CD14-positive monocyte (primary cell): ENCODE measurements around the gene UTRN. TPM values are rescaled to one million over a fixed set of nuclear protein-coding genes. Genes with fewer than 3 reads are reported as not detected.
A peak's percentile ranks its signal among the peaks of the same experiment; 100 is the strongest.

Experiments
- DNase-seq, 3 donors: peaks; one replicate each; pipeline ENCODE4 v3.0.0-alpha.2; 2011 to 2022
- H2AFZ ChIP-seq: 2 replicates; pipeline ENCODE4 v1.6.0; 2012; ENCODE audit warnings: mild to moderate bottlenecking, low read depth, low read length, inconsistent platforms; ENCODE audit not compliant: insufficient read depth, poor library complexity, severe bottlenecking
- H3K27ac ChIP-seq, 2 donors: 1 replicate in 1 of 2; 2 replicates in 1 of 2; pipeline ENCODE4 v1.5.1; 2012 to 2013; ENCODE audit warnings: low read length in 2 of 2, control low read depth in 1 of 2, inconsistent platforms in 1 of 2, low read depth in 1 of 2, mild to moderate bottlenecking in 1 of 2
- H3K27me3 ChIP-seq, 2 donors: one replicate each; pipeline versions ENCODE4 v1.6.0 to v1.6.1; 2011 to 2013; ENCODE audit warnings: low read length in 2 of 2; ENCODE audit not compliant: control insufficient read depth in 2 of 2, insufficient read depth in 2 of 2
- H3K36me3 ChIP-seq, 2 donors: replicated peaks in 1 of 2; 1 replicate in 1 of 2; 2 replicates in 1 of 2; pipeline versions ENCODE4 v1.5.1 to v1.6.1; 2012 to 2013; ENCODE audit warnings: low read length in 2 of 2, control low read depth in 1 of 2, inconsistent platforms in 1 of 2, mild to moderate bottlenecking in 1 of 2; ENCODE audit not compliant: insufficient read depth in 2 of 2, control insufficient read depth in 1 of 2
- H3K4me1 ChIP-seq, 2 donors: 1 replicate in 1 of 2; 2 replicates in 1 of 2; pipeline versions ENCODE4 v1.5.1 to v1.6.1; 2012 to 2013; ENCODE audit warnings: low read length in 2 of 2, control low read depth in 1 of 2, inconsistent platforms in 1 of 2, mild to moderate bottlenecking in 1 of 2, moderate library complexity in 1 of 2; ENCODE audit not compliant: insufficient read depth in 2 of 2, control insufficient read depth in 1 of 2
- H3K4me2 ChIP-seq: replicated peaks from 2 replicates; pipeline ENCODE3; 2012; ENCODE audit warnings: low read length, moderate library complexity, mild to moderate bottlenecking; ENCODE audit not compliant: poor library complexity, severe bottlenecking; ENCODE audit errors: extremely low read depth
- H3K4me3 ChIP-seq, 3 experiments: fragments of 200-600 bp in 1 of 3; sonication (generic) in 1 of 3; replicated peaks in 1 of 3; 1 replicate in 2 of 3; 2 replicates in 1 of 3; pipeline ENCODE4 v1.5.1; 2011 to 2013; ENCODE audit warnings: low read length in 3 of 3, mild to moderate bottlenecking in 3 of 3, control low read depth in 2 of 3, low read depth in 2 of 3, inconsistent platforms in 1 of 3, moderate library complexity in 1 of 3
- H3K79me2 ChIP-seq: 2 replicates; pipeline ENCODE4 v1.6.0; 2012; ENCODE audit warnings: mild to moderate bottlenecking, control low read depth, inconsistent platforms, low read length, moderate library complexity; ENCODE audit not compliant: insufficient read depth
- H3K9ac ChIP-seq: 2 replicates; pipeline ENCODE4 v1.6.0; 2017; ENCODE audit warnings: low read length, mild to moderate bottlenecking; ENCODE audit not compliant: insufficient read depth, poor library complexity, severe bottlenecking
- H3K9me3 ChIP-seq, 2 donors: replicated peaks in 1 of 2; 1 replicate in 1 of 2; 2 replicates in 1 of 2; pipeline versions ENCODE4 v1.5.1 to v1.6.1; 2012 to 2013; ENCODE audit warnings: low read length in 2 of 2, control low read depth in 1 of 2; ENCODE audit not compliant: control insufficient read depth in 1 of 2, insufficient read depth in 1 of 2
- H4K20me1 ChIP-seq: 2 replicates; pipeline ENCODE4 v1.6.0; 2012; ENCODE audit warnings: mild to moderate bottlenecking, low read length, control low read depth, moderate library complexity; ENCODE audit not compliant: insufficient read depth
- H3K27ac Mint-ChIP-seq, 7 donors: one replicate each; pipeline ENCODE4 v1.8.0; 2020; ENCODE audit warnings: mild to moderate bottlenecking in 7 of 7, mixed read lengths in 7 of 7, moderate library complexity in 6 of 7, inconsistent platforms in 2 of 7
- H3K27me3 Mint-ChIP-seq, 3 donors: one replicate each; pipeline ENCODE4 v1.8.0; 2021 to 2022; ENCODE audit warnings: low read depth in 3 of 3, mild to moderate bottlenecking in 3 of 3, mixed read lengths in 3 of 3, moderate library complexity in 3 of 3, inconsistent platforms in 1 of 3
- H3K36me3 Mint-ChIP-seq, 2 donors: one replicate each; pipeline ENCODE4 v1.8.0; 2020; ENCODE audit warnings: mixed read lengths in 2 of 2, inconsistent platforms in 1 of 2, mild to moderate bottlenecking in 1 of 2
- H3K4me1 Mint-ChIP-seq: one replicate; pipeline ENCODE4 v1.8.0; 2020; ENCODE audit warnings: mild to moderate bottlenecking, mixed read lengths
- H3K4me3 Mint-ChIP-seq, 2 donors: one replicate each; pipeline ENCODE4 v1.8.0; 2020; ENCODE audit warnings: mild to moderate bottlenecking in 2 of 2, mixed read lengths in 2 of 2, moderate library complexity in 1 of 2
- H3K9me3 Mint-ChIP-seq, 7 donors: one replicate each; pipeline ENCODE4 v1.8.0; 2020 to 2022; ENCODE audit warnings: mixed read lengths in 7 of 7, mild to moderate bottlenecking in 6 of 7, moderate library complexity in 6 of 7, inconsistent platforms in 2 of 7
- WGBS: methylation state at CpG from one replicate; pipeline ENCODE4 v1.1.5; 2013; ENCODE audit warnings: missing lambda C conversion rate; ENCODE audit not compliant: insufficient coverage; 5-methylcytosine and 5-hydroxymethylcytosine counted together
- intact Hi-C, 2 donors: fragments of 100-400 bp; cut with micrococcal nuclease; formaldehyde crosslinking; loops; one replicate each; pipeline versions ENCODE4 v1.15.0 to v1.15.1; 2023
- polyA plus RNA-seq, 3 donors: library from polyadenylated mRNA; depleted of rRNA in 1 of 3; unstranded in 2 of 3; stranded (reverse) in 1 of 3; fragments of 300-500 nt in 2 of 3; fragments of >200 nt in 1 of 3; fragmentation: Illumina TruSeq in 2 of 3; gene quantifications; 1 replicate in 2 of 3; 2 replicates in 1 of 3; pipeline ENCODE4 v1.2.3, GENCODE V29; 2012 to 2021
- TF ChIP-seq, protein P1 (sequence below): fragments of 200-600 bp; IDR thresholded peaks from one replicate; pipeline ENCODE4 v1.8.0; 2022; ENCODE audit warnings: antibody characterized with exemption, mild to moderate bottlenecking

The UTRN gene
- polyA plus RNA-seq, 3 donors: 21.8 to 106 (median 66.1) TPM

DNA sequence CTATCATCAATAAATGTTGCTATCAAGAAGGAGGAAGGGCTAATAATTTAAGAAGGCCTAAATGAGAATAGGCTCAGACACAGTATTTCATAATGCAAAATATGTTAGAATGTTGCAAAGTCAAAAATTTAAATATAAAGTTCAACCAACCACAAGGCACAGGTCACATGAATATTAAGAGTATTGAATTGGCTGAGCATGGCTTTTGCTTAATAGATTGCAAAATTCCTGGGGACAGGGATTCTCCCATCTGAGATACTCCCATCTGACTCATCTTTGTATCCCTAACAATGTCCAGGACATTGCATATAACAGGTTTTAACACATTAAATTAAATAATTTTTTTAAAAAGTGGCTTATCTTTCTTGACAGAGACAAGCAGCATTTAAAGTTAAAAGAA is 32.9 kb upstream of the UTRN start:
- Histone ChIP-seq H3K4me3 (no peak overlapping the region), H3K27ac (no peak overlapping the region), H3K36me3 (no peaks in the 10 kb centered on the region), H4K20me1 (no peaks in the 10 kb centered on the region), H3K9ac (no peak overlapping the region), H3K4me1 (no peaks in the 10 kb centered on the region), H2AFZ (no peak overlapping the region), H3K9me3 (no peaks in the 10 kb centered on the region), H3K4me2 (no peak overlapping the region), H3K27me3 (no peaks in the 10 kb centered on the region), H3K79me2 (no peaks in the 10 kb centered on the region)
- H3K36me3 Mint-ChIP-seq: no peaks in the 10 kb centered on the region
- peak in 1 of 3 donors; percentile 16 for DNase-seq
- no peak overlapping the region for H3K4me3 Mint-ChIP-seq
- intact Hi-C loops: no loop called here
- TF ChIP-seq, protein P1, sequence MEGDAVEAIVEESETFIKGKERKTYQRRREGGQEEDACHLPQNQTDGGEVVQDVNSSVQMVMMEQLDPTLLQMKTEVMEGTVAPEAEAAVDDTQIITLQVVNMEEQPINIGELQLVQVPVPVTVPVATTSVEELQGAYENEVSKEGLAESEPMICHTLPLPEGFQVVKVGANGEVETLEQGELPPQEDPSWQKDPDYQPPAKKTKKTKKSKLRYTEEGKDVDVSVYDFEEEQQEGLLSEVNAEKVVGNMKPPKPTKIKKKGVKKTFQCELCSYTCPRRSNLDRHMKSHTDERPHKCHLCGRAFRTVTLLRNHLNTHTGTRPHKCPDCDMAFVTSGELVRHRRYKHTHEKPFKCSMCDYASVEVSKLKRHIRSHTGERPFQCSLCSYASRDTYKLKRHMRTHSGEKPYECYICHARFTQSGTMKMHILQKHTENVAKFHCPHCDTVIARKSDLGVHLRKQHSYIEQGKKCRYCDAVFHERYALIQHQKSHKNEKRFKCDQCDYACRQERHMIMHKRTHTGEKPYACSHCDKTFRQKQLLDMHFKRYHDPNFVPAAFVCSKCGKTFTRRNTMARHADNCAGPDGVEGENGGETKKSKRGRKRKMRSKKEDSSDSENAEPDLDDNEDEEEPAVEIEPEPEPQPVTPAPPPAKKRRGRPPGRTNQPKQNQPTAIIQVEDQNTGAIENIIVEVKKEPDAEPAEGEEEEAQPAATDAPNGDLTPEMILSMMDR: no peak
- H3K27ac Mint-ChIP-seq: no peak overlapping the region
- peaks cover 1% of the 10 kb centered on the region for H3K4me1 Mint-ChIP-seq
- H3K27me3 Mint-ChIP-seq: no peaks in the 10 kb centered on the region
- H3K9me3 Mint-ChIP-seq: peaks cover 0 to 3% (median 0%) of the 10 kb centered on the region in 7 donors

DNA sequence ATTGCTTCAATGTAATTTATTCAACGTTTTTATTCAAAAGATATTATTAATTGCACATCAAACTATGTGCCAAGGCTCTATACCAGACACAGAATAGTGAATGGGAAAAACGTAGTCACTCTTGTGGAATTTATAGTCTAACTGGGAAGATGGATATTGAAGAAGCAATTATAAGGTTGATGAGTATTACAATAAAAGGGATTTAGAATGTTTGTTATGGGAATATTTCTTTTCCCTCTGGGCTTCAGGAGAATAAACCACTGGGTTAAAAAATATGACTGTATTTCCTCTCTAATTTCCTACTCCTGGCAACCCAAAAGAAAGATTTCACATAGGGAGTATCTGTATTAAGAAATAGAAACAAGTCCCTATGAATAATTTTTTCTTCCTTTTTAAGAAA is 25.1 kb upstream of the UTRN start:
- no peak overlapping the region for H3K4me2 ChIP-seq
- Mint-ChIP-seq H3K27me3 (peaks cover 0 to 2% (median 0%) of the 10 kb centered on the region in 3 donors), H3K27ac (no peak overlapping the region), H3K4me1 (peaks cover 14% of the 10 kb centered on the region), H3K9me3 (peaks cover 0 to 10% (median 5%) of the 10 kb centered on the region in 7 donors), H3K36me3 (no peaks in the 10 kb centered on the region), H3K4me3 (no peak overlapping the region)
- H2AFZ ChIP-seq: peak overlapping the region; percentile 11
- DNase-seq: no peak
- no peak overlapping the region for H3K9ac ChIP-seq
- TF ChIP-seq, protein P1: no peak
- H3K79me2 ChIP-seq: no peaks in the 10 kb centered on the region
- H3K9me3 ChIP-seq: peaks cover 0 to 6% of the 10 kb centered on the region in 2 donors
- H3K27ac ChIP-seq: no peak overlapping the region
- peaks cover 3% of the 10 kb centered on the region in 2 donors for H3K4me1 ChIP-seq
- H4K20me1 ChIP-seq: no peaks in the 10 kb centered on the region
- WGBS: no CpG with 5 or more reads among the region's 2 CpGs
- H3K36me3 ChIP-seq: no peaks in the 10 kb centered on the region
- intact Hi-C loops: no loop called here
- no peaks in the 10 kb centered on the region for H3K27me3 ChIP-seq
- H3K4me3 ChIP-seq: no peak overlapping the region
